HG02610 (cell line): ENCODE results near the gene CDY2A.
"Not testable (repeated sequence)": the region's sequence is repeated elsewhere in the genome, so short reads cannot be mapped to it uniquely, and the experiment has no call there.

Experiments
- ATAC-seq: cut with Tn5 transposase; IDR thresholded peaks from one replicate; pipeline ENCODE4 v1.9.1; 2021; ENCODE audit warnings: mild to moderate bottlenecking, moderate library complexity; ENCODE audit not compliant: unreplicated experiment

Gene CDY2A, protein sequence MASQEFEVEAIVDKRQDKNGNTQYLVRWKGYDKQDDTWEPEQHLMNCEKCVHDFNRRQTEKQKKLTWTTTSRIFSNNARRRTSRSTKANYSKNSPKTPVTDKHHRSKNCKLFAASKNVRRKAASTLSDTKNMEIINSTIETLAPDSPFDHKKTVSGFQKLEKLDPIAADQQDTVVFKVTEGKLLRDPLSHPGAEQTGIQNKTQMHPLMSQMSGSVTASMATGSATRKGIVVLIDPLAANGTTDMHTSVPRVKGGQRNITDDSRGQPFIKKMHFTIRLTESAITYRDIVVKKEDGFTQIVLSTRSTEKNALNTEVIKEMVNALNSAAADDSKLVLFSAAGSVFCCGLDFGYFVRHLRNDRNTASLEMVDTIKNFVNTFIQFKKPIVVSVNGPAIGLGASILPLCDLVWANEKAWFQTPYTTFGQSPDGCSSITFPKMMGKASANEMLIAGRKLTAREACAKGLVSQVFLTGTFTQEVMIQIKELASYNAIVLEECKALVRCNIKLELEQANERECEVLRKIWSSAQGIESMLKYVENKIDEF

DNA sequence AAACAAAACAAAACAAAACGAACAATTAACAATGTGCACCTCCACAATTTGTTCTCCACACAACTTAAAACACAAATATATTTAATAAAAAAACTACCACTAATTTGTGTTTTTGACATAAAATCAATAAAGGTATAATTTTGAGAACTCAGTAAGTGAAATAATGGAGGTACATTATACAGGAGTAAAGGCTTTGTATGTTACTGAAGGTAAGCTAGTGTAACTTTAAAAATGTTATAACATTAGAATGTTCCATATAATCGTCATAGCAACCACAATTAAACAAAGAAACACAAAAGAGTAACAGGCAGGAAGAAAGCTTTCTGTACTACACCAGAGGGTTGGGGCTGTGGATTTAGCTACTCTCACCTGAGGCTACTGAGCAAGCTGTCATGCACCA lies at the start of gene CDY2A:
Gene CDY2A (plus strand): TSS at position 301 of the 400 bp plus-strand sequence. CDS start 328 bp downstream, outside the sequence.
- ATAC-seq: not testable (repeated sequence)

DNA sequence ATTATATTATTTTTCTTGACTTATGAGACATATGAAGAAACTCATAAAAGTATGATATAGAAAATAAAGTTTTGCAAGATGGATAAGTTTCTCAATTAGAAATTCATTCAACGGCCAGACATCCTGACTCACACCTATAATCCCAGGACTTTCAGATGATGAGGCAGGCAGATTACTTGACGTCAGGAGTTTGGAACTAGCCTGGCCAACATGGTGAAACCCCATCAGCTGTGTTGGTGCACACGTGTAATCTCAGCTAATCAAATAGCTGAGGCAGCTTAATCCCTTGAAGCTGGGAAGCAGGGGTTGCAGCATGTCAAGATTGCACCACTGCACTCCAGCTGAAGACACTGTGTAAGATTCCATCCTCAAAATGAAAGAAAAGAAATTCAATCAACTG lies 28.0 kb upstream of the CDY2A start:
- not testable (repeated sequence) for ATAC-seq

DNA sequence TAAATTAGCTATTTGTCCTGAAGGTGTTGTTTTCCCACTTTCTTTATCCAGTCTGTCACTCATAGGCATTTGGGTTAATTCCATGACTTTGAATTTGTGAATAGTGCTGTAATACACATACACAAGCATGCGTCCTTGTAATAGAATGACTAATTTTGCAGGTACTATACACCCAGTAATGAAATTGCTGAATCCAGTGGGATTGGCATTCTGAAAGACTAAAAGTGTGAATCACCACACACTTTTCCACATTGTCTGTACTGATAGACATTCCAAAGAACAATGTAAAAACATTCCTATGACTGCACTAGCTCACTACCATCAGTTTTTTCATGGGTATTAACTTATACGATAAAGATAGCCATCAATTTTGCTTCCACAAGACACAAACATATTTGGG lies 27.3 kb upstream of the CDY2A start:
- ATAC-seq: not testable (repeated sequence)

DNA sequence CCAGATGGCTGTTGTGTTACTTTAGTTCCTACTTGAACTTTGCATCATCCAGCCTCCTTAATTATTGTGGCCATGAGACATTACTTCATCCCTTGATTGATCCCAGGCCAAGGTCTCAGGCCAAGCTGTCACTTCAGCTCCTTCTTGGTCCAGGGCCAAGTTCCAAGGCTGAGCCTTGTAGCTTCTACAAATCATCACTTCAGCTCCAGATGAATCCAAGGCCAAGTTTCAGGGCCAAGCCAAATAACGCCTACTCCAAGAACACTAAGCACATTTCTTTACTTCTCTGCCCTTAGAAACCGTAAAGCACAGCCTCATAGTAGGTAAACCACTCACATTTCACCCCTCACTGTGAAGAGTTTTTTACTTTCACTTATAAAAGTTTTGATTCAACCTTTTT lies 1.7 kb upstream of the CDY2A start:
- ATAC-seq: not testable (repeated sequence)

GRCh38 chrY:18028845-18029244 lies 3.3 kb downstream of the CDY2A start:
- not testable (repeated sequence) for ATAC-seq

GRCh38 chrY:18030178-18030577 lies 4.6 kb downstream of the CDY2A start:
- ATAC-seq: not testable (repeated sequence)

DNA sequence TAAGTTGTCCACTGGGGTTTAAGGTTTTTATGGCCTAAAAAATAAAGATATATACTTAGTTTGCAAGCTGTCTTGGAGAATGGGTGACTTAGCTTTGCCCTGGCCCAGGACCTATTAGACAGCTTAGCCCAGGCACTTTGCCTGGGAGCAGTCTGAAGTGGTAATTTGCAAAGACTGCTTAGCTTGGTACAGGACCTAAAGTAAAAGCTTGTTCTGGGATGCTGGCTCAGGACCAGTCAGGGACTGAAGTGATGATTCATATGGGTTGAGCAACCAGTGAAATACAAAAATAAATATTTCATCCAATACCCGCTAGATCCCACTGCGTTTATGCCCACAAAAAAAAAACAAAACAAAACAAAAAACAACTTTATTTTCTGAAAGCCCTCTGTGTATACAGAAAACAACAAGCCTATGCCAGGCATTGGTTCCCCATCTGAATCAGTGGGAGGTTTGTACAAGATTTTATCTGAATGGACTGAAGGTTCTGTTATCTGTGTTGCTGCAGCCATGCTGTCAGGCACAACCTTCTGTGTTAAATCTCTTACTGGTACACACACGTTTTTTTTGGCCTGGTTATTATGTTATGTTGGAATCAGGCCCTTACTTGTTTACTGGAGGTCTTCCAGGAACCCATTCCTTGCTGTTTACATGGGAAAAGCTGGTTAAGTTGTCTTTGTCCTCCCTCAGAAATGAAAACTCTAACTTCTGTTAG lies 8.7 kb downstream of the CDY2A start:
- not testable (repeated sequence) for ATAC-seq

GRCh38 chrY:18034864-18035263 lies 9.3 kb downstream of the CDY2A start:
- not testable (repeated sequence) for ATAC-seq

- not testable (repeated sequence) for ATAC-seq
These were observed 19.4 kb downstream of the CDY2A start for GRCh38 chrY:18044990-18045389.

DNA sequence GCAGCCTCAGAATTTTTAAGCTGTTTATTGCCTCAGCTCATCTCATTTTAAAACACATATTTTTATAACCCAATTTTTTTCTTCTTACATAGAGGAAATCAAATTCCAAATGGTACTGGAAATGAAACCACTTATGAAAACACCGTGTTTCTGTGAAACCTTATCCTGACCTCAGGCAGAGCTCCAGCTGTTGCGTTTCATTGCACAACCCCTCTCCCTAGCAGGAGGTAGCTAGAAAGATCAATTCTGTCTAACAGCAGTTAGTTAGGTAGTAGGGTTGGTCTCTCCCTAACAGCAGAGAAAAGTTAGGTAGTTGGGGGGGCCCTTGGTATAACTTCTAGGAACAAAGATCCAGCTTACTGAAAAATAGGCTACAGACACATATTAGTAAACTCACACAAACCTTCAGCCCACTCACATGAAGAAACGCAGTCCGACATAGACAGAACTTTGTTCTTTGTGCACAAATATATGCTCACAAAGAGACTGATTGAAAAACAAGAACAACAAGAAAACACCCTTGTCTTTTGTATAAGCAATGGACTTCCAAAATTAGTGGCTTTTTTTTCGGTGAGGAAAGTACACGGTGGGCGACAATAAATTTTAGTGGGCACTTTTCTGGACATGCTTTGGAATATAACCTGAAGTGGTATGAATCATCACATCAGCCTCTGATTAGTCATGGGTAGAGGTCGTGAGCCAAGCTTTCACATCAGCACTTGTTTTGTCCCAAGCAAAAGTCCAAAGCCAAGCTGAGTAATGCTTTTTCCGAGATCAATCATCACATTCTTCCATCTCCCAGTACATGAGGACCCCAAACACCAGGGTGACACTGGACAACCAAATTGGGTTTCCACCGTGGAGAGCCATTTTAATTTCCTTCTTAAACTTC lies 22.8 kb downstream of the CDY2A start:
- not testable (repeated sequence) for ATAC-seq

- not testable (repeated sequence) for ATAC-seq
These were observed 23.5 kb downstream of the CDY2A start for GRCh38 chrY:18049061-18049460.

DNA sequence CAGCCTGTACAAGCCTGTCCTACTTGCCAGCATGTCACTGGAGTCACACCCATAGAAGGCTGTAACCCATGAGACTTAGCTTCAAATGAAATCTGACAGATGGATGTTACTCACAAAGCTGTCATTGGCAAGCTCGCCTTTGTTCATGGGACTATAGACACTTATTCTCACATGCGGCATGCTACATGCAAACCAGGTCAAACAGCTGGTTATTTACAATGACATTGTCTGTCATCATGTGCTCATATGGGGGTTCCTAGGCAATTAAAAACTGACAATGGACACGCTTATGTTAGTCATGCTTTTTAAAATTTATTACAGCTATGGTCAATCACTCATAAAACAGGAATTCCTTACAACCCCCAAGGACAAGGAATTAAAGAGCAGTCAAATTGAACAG lies 30.9 kb downstream of the CDY2A start:
- ATAC-seq: not testable (repeated sequence)

DNA sequence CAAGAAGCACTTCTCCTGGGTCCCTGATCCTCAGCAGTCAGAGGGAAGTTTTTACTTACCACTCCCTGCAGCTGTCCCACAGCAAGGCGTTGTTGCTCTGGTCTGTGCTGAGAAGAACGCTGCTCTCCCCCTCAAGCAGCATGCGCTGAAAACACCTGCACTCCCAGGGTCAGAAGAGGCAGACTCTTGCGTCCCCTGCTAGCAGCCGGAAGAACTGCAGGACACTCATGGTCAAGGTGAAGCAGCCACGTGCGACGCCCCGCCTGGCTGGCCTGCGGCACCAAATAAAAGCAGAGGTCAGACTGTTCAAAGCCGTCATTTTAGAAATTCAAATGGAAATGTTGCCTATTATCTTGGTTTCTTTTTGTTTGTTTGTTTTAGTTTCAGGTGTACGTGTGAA lies 47.9 kb downstream of the CDY2A start:
- not testable (repeated sequence) for ATAC-seq
